K562 (cell line): ENCODE measurements around the gene HSFX3. TPM values are rescaled to one million over a fixed set of nuclear protein-coding genes. Genes with fewer than 3 reads are reported as not detected.
A peak's percentile ranks its signal among the peaks of the same experiment; 100 is the strongest.

Source experiments
- DEAF1 ChIP-seq: fragments of 450-650 bp; formaldehyde crosslinking; IDR thresholded peaks from 2 replicates; pipeline ENCODE4 v1.4.0; 2020; ENCODE audit warnings: mild to moderate bottlenecking, moderate library complexity
- HNRNPUL1 ChIP-seq: fragments of 200-400 bp; formaldehyde crosslinking; IDR thresholded peaks from 2 replicates; pipeline ENCODE4 v1.6.1; 2017; ENCODE audit warnings: low read length
- REST ChIP-seq, 2 experiments: fragments of 450-650 bp; formaldehyde crosslinking in 1 of 2; IDR thresholded peaks; 2 replicates each; pipeline versions ENCODE4 v1.4.0 to v1.6.1; 2014 to 2020; ENCODE audit warnings: mild to moderate bottlenecking in 2 of 2, borderline replicate concordance in 1 of 2, low read depth in 1 of 2
- SIN3B ChIP-seq: fragments of 450-650 bp; IDR thresholded peaks from 2 replicates; pipeline ENCODE4 v1.6.1; 2017; ENCODE audit warnings: low read depth, mild to moderate bottlenecking, moderate library complexity
- SMARCC2 ChIP-seq: fragments of 450-650 bp; IDR thresholded peaks from 2 replicates; pipeline ENCODE4 v1.6.1; 2017; ENCODE audit warnings: antibody characterized with exemption, moderate library complexity, mild to moderate bottlenecking, low read depth
- polyA plus RNA-seq, 8 experiments: library from polyadenylated mRNA; depleted of rRNA in 4 of 8; stranded (reverse) in 5 of 8; unstranded in 3 of 8; fragments of >200 nt; fragmentation: Nextera tagmentation in 2 of 8; fragmentation: Illumina TruSeq in 1 of 8; extraction: Ambion mirVana in 2 of 8; extraction: Trizol in 1 of 8; gene quantifications; 2 replicates each; pipeline versions ENCODE4 v1.2.1 to v1.2.3, GENCODE V29; 2011 to 2014; ENCODE audit warnings: inconsistent platforms in 1 of 8, missing spikeins in 1 of 8
- total RNA-seq, 7 experiments: library from RNA; depleted of rRNA in 6 of 7; stranded (reverse); fragments of >200 nt in 6 of 7; fragmentation: Illumina TruSeq in 2 of 7; extraction: Trizol in 2 of 7; gene quantifications; 2 replicates each; pipeline versions ENCODE4 v1.2.1 to v1.2.3, GENCODE V29; 2011 to 2021; ENCODE audit warnings: low replicate concordance in 1 of 7
- TF ChIP-seq, protein P1 (sequence below): fragments of 250-450 bp; sonication (Bioruptor Pico); IDR thresholded peaks from 2 replicates; pipeline ENCODE4 v1.8.0; 2021; ENCODE audit warnings: mild to moderate bottlenecking, moderate library complexity
- TF ChIP-seq, protein P2 (sequence below), 2 experiments: IDR thresholded peaks in 1 of 2; conservative IDR thresholded peaks in 1 of 2; 2 replicates each; pipeline ENCODE4 v1.6.1; 2016; ENCODE audit warnings: low read depth in 2 of 2, mild to moderate bottlenecking in 1 of 2, missing compliant biosample characterization in 1 of 2, missing genetic modification characterization in 1 of 2, moderate library complexity in 1 of 2

The HSFX3 gene
- total and polyA plus RNA-seq, 9 of the 15 experiments (the other 6 are each of a cell fraction or from before 2014, with no cell fraction given), result 0.08 to 0.10 TPM; not detected in 7

GRCh38 chrX:149512225-149512885 lies 37.4 kb downstream of the HSFX3 start (continued):
- TF ChIP-seq, protein P1, sequence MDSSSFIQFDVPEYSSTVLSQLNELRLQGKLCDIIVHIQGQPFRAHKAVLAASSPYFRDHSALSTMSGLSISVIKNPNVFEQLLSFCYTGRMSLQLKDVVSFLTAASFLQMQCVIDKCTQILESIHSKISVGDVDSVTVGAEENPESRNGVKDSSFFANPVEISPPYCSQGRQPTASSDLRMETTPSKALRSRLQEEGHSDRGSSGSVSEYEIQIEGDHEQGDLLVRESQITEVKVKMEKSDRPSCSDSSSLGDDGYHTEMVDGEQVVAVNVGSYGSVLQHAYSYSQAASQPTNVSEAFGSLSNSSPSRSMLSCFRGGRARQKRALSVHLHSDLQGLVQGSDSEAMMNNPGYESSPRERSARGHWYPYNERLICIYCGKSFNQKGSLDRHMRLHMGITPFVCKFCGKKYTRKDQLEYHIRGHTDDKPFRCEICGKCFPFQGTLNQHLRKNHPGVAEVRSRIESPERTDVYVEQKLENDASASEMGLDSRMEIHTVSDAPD (CRISPR knock-in tag), result no peak
- TF ChIP-seq SMARCC2 (no peak), DEAF1 (CRISPR knock-in tag) (0 out of 2 replicates have a peak, but pooled peaks have one; percentile 37), HNRNPUL1 (no peak), REST (IDR thresholded peaks at IDR 0.05; ENCODE audit: borderline replicate concordance) (peak; percentile 44; the same call in 1 of the 2 replicates), REST (CRISPR knock-in tag; IDR thresholded peaks at IDR 0.05; ENCODE audit: low read depth) (no peak), SIN3B (no peak)
- TF ChIP-seq, protein P2, sequence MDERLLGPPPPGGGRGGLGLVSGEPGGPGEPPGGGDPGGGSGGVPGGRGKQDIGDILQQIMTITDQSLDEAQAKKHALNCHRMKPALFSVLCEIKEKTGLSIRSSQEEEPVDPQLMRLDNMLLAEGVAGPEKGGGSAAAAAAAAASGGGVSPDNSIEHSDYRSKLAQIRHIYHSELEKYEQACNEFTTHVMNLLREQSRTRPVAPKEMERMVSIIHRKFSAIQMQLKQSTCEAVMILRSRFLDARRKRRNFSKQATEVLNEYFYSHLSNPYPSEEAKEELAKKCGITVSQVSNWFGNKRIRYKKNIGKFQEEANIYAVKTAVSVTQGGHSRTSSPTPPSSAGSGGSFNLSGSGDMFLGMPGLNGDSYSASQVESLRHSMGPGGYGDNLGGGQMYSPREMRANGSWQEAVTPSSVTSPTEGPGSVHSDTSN (CRISPR knock-in tag; IDR thresholded peaks at IDR 0.05; ENCODE audit: low read depth), result no peak
- TF ChIP-seq, protein P2 (tag; conservative IDR thresholded peaks at IDR 0.05; ENCODE audit: low read depth), result peak; percentile 63
